ENCODE measurements around the gene PAK1.

DNA sequence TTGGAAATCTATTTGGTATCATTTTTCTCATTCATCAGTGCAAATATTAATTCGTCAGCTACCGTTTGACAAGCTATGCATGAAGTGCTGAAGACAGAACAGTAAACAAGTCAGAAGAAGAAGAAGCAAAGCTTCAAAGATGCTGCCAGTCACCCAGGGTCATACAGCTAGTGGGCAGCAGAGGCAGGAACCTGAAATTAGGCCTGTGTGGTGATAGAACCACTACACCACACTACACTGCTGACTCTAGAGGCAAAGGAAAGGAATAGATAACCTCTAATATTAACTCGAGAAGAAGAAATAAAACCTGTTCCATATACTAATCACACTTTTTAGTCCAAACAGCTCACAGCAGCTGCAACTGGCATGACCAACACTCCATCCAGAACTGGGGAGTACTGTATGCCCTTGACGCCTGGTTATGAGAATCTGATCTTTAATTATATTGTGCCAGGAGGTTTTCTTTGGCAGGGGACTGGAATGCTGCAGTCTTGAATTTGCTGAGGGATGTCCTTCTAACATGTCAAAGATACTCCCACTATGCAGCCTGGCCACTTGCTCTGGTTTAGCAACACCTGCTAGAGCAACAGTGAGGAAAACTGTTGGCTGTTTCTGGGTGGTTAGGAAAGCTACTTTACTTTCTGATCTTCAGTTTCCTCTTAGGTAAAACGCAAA, 73.0 kb downstream of the PAK1 start:
- no peak for TF ChIP-seq FOXM1 (IDR thresholded peaks at IDR 0.05; ENCODE audit: borderline replicate concordance)
- no peak for TF ChIP-seq SP1 (IDR thresholded peaks at IDR 0.05)
- TF ChIP-seq HDGF (IDR thresholded peaks at IDR 0.05; ENCODE audit: borderline replicate concordance): no peak
- TF ChIP-seq ELF4 (IDR thresholded peaks at IDR 0.05): no peak
- no peak for TF ChIP-seq BHLHE40 (IDR thresholded peaks at IDR 0.05; ENCODE audit: borderline replicate concordance)

Data from HEK293T (cell line).